Neural progenitor cell (in vitro differentiated cells): ENCODE results near the gene GABBR1. TPM values are rescaled to one million over a fixed set of nuclear protein-coding genes. Genes with fewer than 3 reads are reported as not detected.

Experiments
- DNase-seq: peaks from one replicate; pipeline ENCODE4 v3.0.0-alpha.2; 2016; ENCODE audit warnings: low spot score
- H2AFZ ChIP-seq: fragments of 200-600 bp; sonication (generic); replicated peaks from 2 replicates; pipeline ENCODE4 v1.6.1; 2016; ENCODE audit warnings: antibody characterized with exemption
- H3F3A ChIP-seq: fragments of 200-600 bp; sonication (generic); 2 replicates; pipeline ENCODE4 v1.6.1; 2016; ENCODE audit warnings: antibody characterized with exemption, low read depth
- H3K27ac ChIP-seq: fragments of 200-600 bp; sonication (generic); 2 replicates; pipeline ENCODE4 v1.5.1; 2016; ENCODE audit warnings: mild to moderate bottlenecking
- H3K27me3 ChIP-seq: fragments of 200-600 bp; sonication (generic); 2 replicates; pipeline ENCODE4 v1.6.1; 2016; ENCODE audit warnings: mild to moderate bottlenecking, moderate library complexity
- H3K36me3 ChIP-seq: fragments of 200-600 bp; sonication (generic); 2 replicates; pipeline ENCODE4 v1.5.1; 2016
- H3K4me1 ChIP-seq: fragments of 200-600 bp; sonication (generic); 2 replicates; pipeline ENCODE4 v1.6.1; 2016; ENCODE audit warnings: mixed run types
- H3K4me2 ChIP-seq: fragments of 200-600 bp; sonication (generic); 2 replicates; pipeline ENCODE4 v1.6.1; 2016
- H3K4me3 ChIP-seq: fragments of 200-600 bp; sonication (generic); 2 replicates; pipeline ENCODE4 v1.5.1; 2016
- H3K79me2 ChIP-seq: fragments of 200-600 bp; sonication (generic); 2 replicates; pipeline ENCODE4 v1.6.1; 2016; ENCODE audit warnings: low read depth
- H3K9ac ChIP-seq: fragments of 200-600 bp; sonication (generic); 2 replicates; pipeline ENCODE4 v1.6.1; 2016
- H3K9me3 ChIP-seq: fragments of 200-600 bp; sonication (generic); 2 replicates; pipeline ENCODE4 v1.5.1; 2016; ENCODE audit warnings: low read depth
- H4K20me1 ChIP-seq: fragments of 200-600 bp; sonication (generic); 2 replicates; pipeline ENCODE4 v1.6.1; 2016; ENCODE audit warnings: low read depth
- H3K27ac Mint-ChIP-seq: 3 replicates; pipeline ENCODE4 v1.8.0; 2021; ENCODE audit warnings: mixed read lengths
- H3K27me3 Mint-ChIP-seq: 2 replicates; pipeline ENCODE4 v1.8.0; 2022; ENCODE audit warnings: low read depth, mild to moderate bottlenecking, inconsistent platforms, moderate library complexity, mixed read lengths; ENCODE audit not compliant: insufficient read depth
- H3K36me3 Mint-ChIP-seq: 3 replicates; pipeline ENCODE4 v1.8.0; 2021; ENCODE audit warnings: mixed read lengths
- H3K4me1 Mint-ChIP-seq: 3 replicates; pipeline ENCODE4 v1.8.0; 2021; ENCODE audit warnings: mixed read lengths
- H3K4me3 Mint-ChIP-seq: 3 replicates; pipeline ENCODE4 v1.8.0; 2021; ENCODE audit warnings: mild to moderate bottlenecking, moderate library complexity, mixed read lengths
- H3K9me3 Mint-ChIP-seq: 3 replicates; pipeline ENCODE4 v1.8.0; 2020; ENCODE audit warnings: mixed read lengths
- CTCF ChIP-seq: fragments of 200-600 bp; sonication (generic); IDR thresholded peaks from 2 replicates; pipeline ENCODE4 v1.5.1; 2017; ENCODE audit warnings: antibody characterized with exemption, mild to moderate bottlenecking
- EZH2 ChIP-seq: fragments of 200-600 bp; sonication (generic); IDR thresholded peaks from 2 replicates; pipeline ENCODE4 v1.6.1; 2017; ENCODE audit warnings: antibody characterized with exemption, mild to moderate bottlenecking, moderate library complexity
- EZH2phosphoT487 ChIP-seq: fragments of 200-600 bp; sonication (generic); IDR thresholded peaks from 2 replicates; pipeline ENCODE4 v1.6.1; 2017; ENCODE audit warnings: antibody characterized with exemption
- total RNA-seq: library from RNA; depleted of rRNA; stranded (reverse); fragments of >200 nt; gene quantifications from 2 replicates; pipeline ENCODE4 v1.2.3, GENCODE V29; 2015; ENCODE audit warnings: low replicate concordance

Gene GABBR1
- total RNA-seq, 1 donor from 2014 or later: 25.4 TPM

- H3K9me3 Mint-ChIP-seq: no peaks in the 10 kb centered on the region
- Histone ChIP-seq H3K36me3 (no peaks in the 10 kb centered on the region), H3K27me3 (no peaks in the 10 kb centered on the region), H3F3A (no peaks in the 10 kb centered on the region), H3K79me2 (no peaks in the 10 kb centered on the region), H3K4me2 (no peak overlapping the region), H3K4me1 (no peaks in the 10 kb centered on the region), H3K27ac (no peak overlapping the region), H3K4me3 (no peak overlapping the region), H4K20me1 (no peaks in the 10 kb centered on the region), H2AFZ (no peak overlapping the region), H3K9me3 (no peaks in the 10 kb centered on the region), H3K9ac (no peak overlapping the region)
- no peak overlapping the region for H3K4me3 Mint-ChIP-seq
- H3K27ac Mint-ChIP-seq: no peak overlapping the region
- no peaks in the 10 kb centered on the region for H3K4me1 Mint-ChIP-seq
- H3K27me3 Mint-ChIP-seq: peaks cover 3% of the 10 kb centered on the region
- no peak for TF ChIP-seq EZH2
- no peak for TF ChIP-seq EZH2phosphoT487
- TF ChIP-seq CTCF: no peak
- H3K36me3 Mint-ChIP-seq: no peaks in the 10 kb centered on the region
- DNase-seq: no peak
These were observed 65.0 kb downstream of the GABBR1 start for GRCh38 chr6:29567991-29568390.

GRCh38 chr6:29567541-29567940 lies 65.4 kb downstream of the GABBR1 start:
- no peak overlapping the region for H3K4me3 Mint-ChIP-seq
- Histone ChIP-seq H2AFZ (no peak overlapping the region), H4K20me1 (no peaks in the 10 kb centered on the region), H3K79me2 (no peaks in the 10 kb centered on the region), H3F3A (no peaks in the 10 kb centered on the region), H3K4me1 (no peaks in the 10 kb centered on the region), H3K4me2 (no peak overlapping the region), H3K36me3 (no peaks in the 10 kb centered on the region), H3K9ac (no peak overlapping the region), H3K27ac (no peak overlapping the region), H3K9me3 (no peaks in the 10 kb centered on the region), H3K4me3 (no peak overlapping the region), H3K27me3 (no peaks in the 10 kb centered on the region)
- peaks cover 3% of the 10 kb centered on the region for H3K27me3 Mint-ChIP-seq
- DNase-seq: no peak
- H3K9me3 Mint-ChIP-seq: no peaks in the 10 kb centered on the region
- TF ChIP-seq CTCF: no peak
- no peak for TF ChIP-seq EZH2
- H3K36me3 Mint-ChIP-seq: no peaks in the 10 kb centered on the region
- H3K27ac Mint-ChIP-seq: no peak overlapping the region
- no peaks in the 10 kb centered on the region for H3K4me1 Mint-ChIP-seq

GRCh38 chr6:29566856-29567255 lies 66.1 kb downstream of the GABBR1 start:
- Mint-ChIP-seq H3K36me3 (no peaks in the 10 kb centered on the region), H3K27me3 (peaks cover 3% of the 10 kb centered on the region), H3K4me3 (no peak overlapping the region), H3K27ac (no peak overlapping the region), H3K4me1 (no peaks in the 10 kb centered on the region), H3K9me3 (no peaks in the 10 kb centered on the region)
- H4K20me1 ChIP-seq: no peaks in the 10 kb centered on the region
- H3K36me3 ChIP-seq: no peaks in the 10 kb centered on the region
- DNase-seq: no peak
- no peak overlapping the region for H3K9ac ChIP-seq
- no peak overlapping the region for H2AFZ ChIP-seq
- no peaks in the 10 kb centered on the region for H3K79me2 ChIP-seq
- H3K4me3 ChIP-seq: no peak overlapping the region
- no peak overlapping the region for H3K27ac ChIP-seq
- no peaks in the 10 kb centered on the region for H3F3A ChIP-seq
- no peak for TF ChIP-seq EZH2phosphoT487
- TF ChIP-seq EZH2: no peak
- TF ChIP-seq CTCF: no peak
- no peaks in the 10 kb centered on the region for H3K4me1 ChIP-seq
- no peaks in the 10 kb centered on the region for H3K27me3 ChIP-seq
- no peak overlapping the region for H3K4me2 ChIP-seq
- H3K9me3 ChIP-seq: no peaks in the 10 kb centered on the region

GRCh38 chr6:29564875-29565274 lies 68.1 kb downstream of the GABBR1 start:
- H3K4me1 Mint-ChIP-seq: no peaks in the 10 kb centered on the region
- no peaks in the 10 kb centered on the region for H3K36me3 ChIP-seq
- no peak overlapping the region for H3K27ac ChIP-seq
- H3K27me3 Mint-ChIP-seq: peaks cover 3% of the 10 kb centered on the region
- no peaks in the 10 kb centered on the region for H3F3A ChIP-seq
- H3K27me3 ChIP-seq: no peaks in the 10 kb centered on the region
- DNase-seq: no peak
- no peaks in the 10 kb centered on the region for H3K9me3 Mint-ChIP-seq
- no peak overlapping the region for H3K9ac ChIP-seq
- H3K4me2 ChIP-seq: no peak overlapping the region
- H3K4me3 Mint-ChIP-seq: no peak overlapping the region
- no peak overlapping the region for H2AFZ ChIP-seq
- no peaks in the 10 kb centered on the region for H4K20me1 ChIP-seq
- no peaks in the 10 kb centered on the region for H3K36me3 Mint-ChIP-seq
- no peak overlapping the region for H3K27ac Mint-ChIP-seq
- no peak for TF ChIP-seq CTCF
- TF ChIP-seq EZH2: no peak
- TF ChIP-seq EZH2phosphoT487: no peak
- H3K4me1 ChIP-seq: peaks cover under 1% of the 10 kb centered on the region
- no peaks in the 10 kb centered on the region for H3K9me3 ChIP-seq
- no peaks in the 10 kb centered on the region for H3K79me2 ChIP-seq
- no peak overlapping the region for H3K4me3 ChIP-seq
